Sigmoid colon (tissue), 7 donors: Measurements from ENCODE around the gene ERI3. TPM values are rescaled to one million over a fixed set of nuclear protein-coding genes. Genes with fewer than 3 reads are reported as not detected.

Experiments used
- DNase-seq: peaks from one replicate; pipeline ENCODE4 v3.0.0-alpha.2; 2019
- H3K27ac ChIP-seq, 4 donors: fragments of 200-600 bp; sonication (generic); one replicate each; pipeline ENCODE4 v1.5.1; 2016 to 2019; ENCODE audit warnings: mild to moderate bottlenecking in 1 of 4
- H3K27me3 ChIP-seq, 3 donors: fragments of 200-600 bp; sonication (generic); one replicate each; pipeline ENCODE4 v1.5.1; 2019; ENCODE audit warnings: mild to moderate bottlenecking in 1 of 3
- H3K36me3 ChIP-seq, 4 donors: fragments of 200-600 bp; sonication (generic); one replicate each; pipeline ENCODE4 v1.5.1; 2016 to 2019
- H3K4me1 ChIP-seq, 4 donors: fragments of 200-600 bp; sonication (generic); one replicate each; pipeline ENCODE4 v1.5.1; 2017 to 2019
- H3K4me3 ChIP-seq, 4 donors: fragments of 200-600 bp; sonication (generic); one replicate each; pipeline ENCODE4 v1.5.1; 2017 to 2019; ENCODE audit warnings: mild to moderate bottlenecking in 2 of 4, moderate library complexity in 1 of 4
- H3K9me3 ChIP-seq, 4 donors: fragments of 200-600 bp in 3 of 4; sonication (generic) in 3 of 4; one replicate each; pipeline versions ENCODE4 v1.5.1 to v1.6.1; 2013 to 2019
- CTCF ChIP-seq, 4 experiments: fragments of 450-650 bp in 3 of 4; fragments of 200-600 bp in 1 of 4; IDR thresholded peaks; one replicate each; pipeline ENCODE4 v1.5.1; 2016 to 2019; ENCODE audit warnings: antibody characterized with exemption in 4 of 4, mild to moderate bottlenecking in 3 of 4, moderate library complexity in 2 of 4
- EP300 ChIP-seq, 4 donors: sonication (generic); formaldehyde crosslinking; IDR thresholded peaks; one replicate each; pipeline ENCODE4 v1.6.1; 2017; ENCODE audit warnings: antibody characterized with exemption in 4 of 4
- POLR2A ChIP-seq, 2 donors: fragments of 450-650 bp; IDR thresholded peaks; one replicate each; pipeline ENCODE4 v1.6.1; 2016; ENCODE audit warnings: antibody characterized with exemption in 2 of 2, mild to moderate bottlenecking in 2 of 2, moderate library complexity in 2 of 2
- POLR2AphosphoS5 ChIP-seq, 4 donors: sonication (generic); formaldehyde crosslinking; IDR thresholded peaks; one replicate each; pipeline ENCODE4 v1.6.1; 2017; ENCODE audit warnings: antibody characterized with exemption in 4 of 4
- WGBS, 2 donors: extraction: QIAGEN DNeasy Blood & Tissue Kit; methylation state at CpG; one replicate each; pipeline ENCODE4 v1.1.7; 2013; 5-methylcytosine and 5-hydroxymethylcytosine counted together
- intact Hi-C: fragments of 100-400 bp; cut with DNase I; formaldehyde crosslinking; loops from one replicate; pipeline ENCODE4 v1.15.1; 2023
- polyA plus RNA-seq, 3 donors: library from polyadenylated mRNA; stranded (reverse); fragments of 200-250 nt; gene quantifications; one replicate each; pipeline ENCODE4 v1.2.3, GENCODE V29; 2013
- total RNA-seq, 4 donors: library from RNA; depleted of rRNA; stranded (reverse); fragments of >200 nt; gene quantifications; one replicate each; pipeline ENCODE4 v1.1.0, GENCODE V29; 2016
- donor health status: healthy with polysubstance abuse.
- donor health status: Bipolar disorder and iron deficiency.
- donor health status: healthy.

Gene ERI3
- total and polyA plus RNA-seq, 7 donors = 25.6 to 88.3 (median 40.3) TPM

- H3K4me1 ChIP-seq = no peaks in the 10 kb centered on the region
- H3K27me3 ChIP-seq = no peaks in the 10 kb centered on the region
- intact Hi-C loops = no loop called here
- no peaks in the 10 kb centered on the region for H3K9me3 ChIP-seq
- H3K27ac ChIP-seq = no peak overlapping the region
- H3K36me3 ChIP-seq = peaks cover 0 to 20% (median 4%) of the 10 kb centered on the region in 4 donors
- no peak overlapping the region for H3K4me3 ChIP-seq
- TF ChIP-seq CTCF (IDR thresholded peaks at IDR 0.05) (no peak), EP300 (IDR thresholded peaks at IDR 0.05) (no peak), POLR2A (IDR thresholded peaks at IDR 0.05) (no peak), POLR2AphosphoS5 (IDR thresholded peaks at IDR 0.05) (no peak)
- 95% methylated on average over 33 of the region's 33 CpGs for WGBS, 2 donors
- DNase-seq = no peak
These were observed 104.8 kb downstream of the ERI3 start for GRCh38 chr1:44250068-44250781.

DNA sequence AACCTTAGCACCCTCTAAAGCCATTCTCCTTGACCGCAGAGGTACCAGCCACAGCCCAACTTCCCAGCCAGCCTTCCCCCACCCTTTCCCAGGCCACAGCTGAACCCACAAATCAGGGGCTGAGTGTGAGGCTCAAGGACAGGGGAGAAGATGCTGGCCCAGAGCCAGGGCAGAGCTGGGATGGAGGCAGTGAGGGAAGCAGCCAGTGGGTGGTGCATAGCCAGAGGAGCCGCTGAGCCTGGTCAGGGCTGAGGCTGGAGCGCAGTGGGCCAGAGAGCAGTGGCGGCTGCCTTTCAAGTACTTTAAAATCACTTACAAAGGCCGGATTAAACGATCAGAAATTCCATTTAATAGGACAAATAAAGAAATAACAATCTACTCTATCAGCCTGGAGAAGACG is 105.5 kb downstream of the ERI3 start:
- DNase-seq = peak; percentile 71
- intact Hi-C loops = no loop called here
- peaks cover 0 to 20% (median 4%) of the 10 kb centered on the region in 4 donors for H3K36me3 ChIP-seq
- H3K4me3 ChIP-seq = no peak overlapping the region
- H3K27me3 ChIP-seq = no peaks in the 10 kb centered on the region
- H3K4me1 ChIP-seq = no peaks in the 10 kb centered on the region
- no peaks in the 10 kb centered on the region for H3K9me3 ChIP-seq
- TF ChIP-seq POLR2A (IDR thresholded peaks at IDR 0.05) = no peak
- TF ChIP-seq CTCF (IDR thresholded peaks at IDR 0.05) = no peak
- TF ChIP-seq EP300 (IDR thresholded peaks at IDR 0.05) = no peak
- no peak for TF ChIP-seq POLR2AphosphoS5 (IDR thresholded peaks at IDR 0.05)
- H3K27ac ChIP-seq = no peak overlapping the region
- WGBS, 2 donors = 79 to 90% methylated on average over 7 of the region's 7 CpGs

- Histone ChIP-seq H3K36me3 (peaks cover 0 to 19% (median 4%) of the 10 kb centered on the region in 4 donors), H3K27me3 (no peaks in the 10 kb centered on the region), H3K9me3 (no peaks in the 10 kb centered on the region), H3K4me1 (no peaks in the 10 kb centered on the region), H3K4me3 (no peak overlapping the region), H3K27ac (no peak overlapping the region)
- DNase-seq = no peak
- WGBS, 2 donors = 61 to 87% methylated on average over 2 of the region's 2 CpGs
- TF ChIP-seq EP300 (IDR thresholded peaks at IDR 0.05) (no peak), POLR2AphosphoS5 (IDR thresholded peaks at IDR 0.05) (no peak), POLR2A (IDR thresholded peaks at IDR 0.05) (no peak), CTCF (IDR thresholded peaks at IDR 0.05) (no peak)
- intact Hi-C loops = no loop called here
These were observed 108.3 kb downstream of the ERI3 start for GRCh38 chr1:44246806-44247205.

GRCh38 chr1:44244986-44245385 is 110.1 kb downstream of the ERI3 start:
- no peak for DNase-seq
- TF ChIP-seq POLR2A (IDR thresholded peaks at IDR 0.05) = no peak
- H3K4me1 ChIP-seq = peaks cover 0 to 16% (median 13%) of the 10 kb centered on the region in 4 donors
- no peaks in the 10 kb centered on the region for H3K27me3 ChIP-seq
- H3K36me3 ChIP-seq = peaks cover 0 to 16% (median 4%) of the 10 kb centered on the region in 4 donors
- H3K27ac ChIP-seq = no peak overlapping the region
- H3K9me3 ChIP-seq = no peaks in the 10 kb centered on the region
- WGBS, 2 donors = 88 to 90% methylated on average over 9 of the region's 9 CpGs
- no peak overlapping the region for H3K4me3 ChIP-seq
- intact Hi-C loops = no loop called here

- Histone ChIP-seq H3K9me3 (no peaks in the 10 kb centered on the region), H3K4me3 (no peak overlapping the region), H3K27ac (no peak overlapping the region), H3K36me3 (peaks cover 0 to 16% (median 4%) of the 10 kb centered on the region in 4 donors), H3K27me3 (no peaks in the 10 kb centered on the region), H3K4me1 (peaks cover 0 to 27% (median 23%) of the 10 kb centered on the region in 4 donors)
- intact Hi-C loops = no loop called here
- no peak for TF ChIP-seq POLR2AphosphoS5 (IDR thresholded peaks at IDR 0.05)
- TF ChIP-seq EP300 (IDR thresholded peaks at IDR 0.05) = no peak
- TF ChIP-seq POLR2A (IDR thresholded peaks at IDR 0.05) = no peak
- TF ChIP-seq CTCF (IDR thresholded peaks at IDR 0.05) = no peak
- peak; percentile 37 for DNase-seq
- WGBS, 2 donors = 97% methylated on average over 7 of the region's 7 CpGs
These were observed 111.1 kb downstream of the ERI3 start for GRCh38 chr1:44243782-44244495.
